ENCODE data around the gene CD84.

CD84 gene

DNA sequence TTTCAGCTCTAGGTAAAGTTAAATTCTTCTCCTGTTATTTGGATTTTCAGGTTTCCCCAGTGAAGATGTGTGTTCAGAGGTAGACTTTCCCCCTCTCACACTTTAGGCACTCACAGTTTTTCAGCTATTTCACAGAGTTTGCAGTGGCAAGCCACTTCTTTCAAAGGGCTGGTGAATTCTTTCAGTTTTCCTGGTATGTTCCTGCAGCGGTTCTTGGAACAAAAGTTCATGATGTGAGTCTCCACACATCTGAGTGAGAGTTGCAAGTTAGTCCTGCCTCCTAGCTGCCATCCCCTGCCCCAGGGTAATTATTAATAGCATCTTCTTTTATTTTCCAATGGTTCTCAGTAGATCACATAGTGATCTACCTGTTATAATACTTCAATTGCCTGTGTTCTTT is 27.3 kb upstream of the CD84 start:
- TF ChIP-seq, protein P1, sequence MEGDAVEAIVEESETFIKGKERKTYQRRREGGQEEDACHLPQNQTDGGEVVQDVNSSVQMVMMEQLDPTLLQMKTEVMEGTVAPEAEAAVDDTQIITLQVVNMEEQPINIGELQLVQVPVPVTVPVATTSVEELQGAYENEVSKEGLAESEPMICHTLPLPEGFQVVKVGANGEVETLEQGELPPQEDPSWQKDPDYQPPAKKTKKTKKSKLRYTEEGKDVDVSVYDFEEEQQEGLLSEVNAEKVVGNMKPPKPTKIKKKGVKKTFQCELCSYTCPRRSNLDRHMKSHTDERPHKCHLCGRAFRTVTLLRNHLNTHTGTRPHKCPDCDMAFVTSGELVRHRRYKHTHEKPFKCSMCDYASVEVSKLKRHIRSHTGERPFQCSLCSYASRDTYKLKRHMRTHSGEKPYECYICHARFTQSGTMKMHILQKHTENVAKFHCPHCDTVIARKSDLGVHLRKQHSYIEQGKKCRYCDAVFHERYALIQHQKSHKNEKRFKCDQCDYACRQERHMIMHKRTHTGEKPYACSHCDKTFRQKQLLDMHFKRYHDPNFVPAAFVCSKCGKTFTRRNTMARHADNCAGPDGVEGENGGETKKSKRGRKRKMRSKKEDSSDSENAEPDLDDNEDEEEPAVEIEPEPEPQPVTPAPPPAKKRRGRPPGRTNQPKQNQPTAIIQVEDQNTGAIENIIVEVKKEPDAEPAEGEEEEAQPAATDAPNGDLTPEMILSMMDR (IDR thresholded peaks at IDR 0.05; ENCODE audit: borderline replicate concordance, control extremely low read depth, extremely low read depth, insufficient read depth, missing control alignments), result no peak
- DNase-seq (ENCODE audit: low spot score), result no peak
- in situ Hi-C loops (cut with MboI; ENCODE audit: low sequenced_read_pairs, unreplicated experiment), result loop anchor here (5.0 kb wide), 2 partner anchors 59 to 179 kb away; no protein-coding TSS in a partner anchor

DNA sequence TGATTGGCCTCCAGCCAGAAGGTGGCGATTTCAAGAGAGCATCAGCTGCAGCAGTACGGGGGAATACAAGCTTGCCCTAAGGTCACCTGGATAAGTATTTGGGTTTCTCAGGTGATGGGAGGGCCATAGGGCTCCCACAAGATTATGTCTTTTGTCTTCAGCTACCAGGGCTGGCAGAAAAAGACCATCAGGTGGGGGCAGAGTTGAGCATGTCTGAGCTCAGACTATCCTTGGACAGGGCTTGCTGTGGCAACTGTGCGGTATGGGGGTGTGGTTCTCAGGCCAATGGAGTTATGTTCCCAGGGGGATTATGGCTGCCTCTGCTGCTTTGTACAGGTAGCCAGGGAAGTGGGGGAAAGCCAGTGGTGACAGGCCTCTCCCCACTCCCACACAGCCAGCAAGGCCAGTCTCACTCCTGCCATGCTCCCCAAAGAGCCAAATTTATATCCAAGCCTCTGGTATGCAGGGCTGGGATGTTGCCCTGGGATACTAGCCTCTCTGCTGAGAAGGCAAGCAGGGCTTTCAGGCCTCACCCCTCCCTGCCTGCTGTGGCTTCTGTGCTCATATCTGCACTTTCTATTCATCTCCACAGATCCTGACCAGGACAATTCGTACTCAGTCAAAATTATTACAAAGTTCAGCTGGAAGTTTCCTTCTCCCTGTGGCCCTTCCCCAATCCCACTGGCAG is 26.6 kb upstream of the CD84 start:
- TF ChIP-seq, protein P1 (IDR thresholded peaks at IDR 0.05; ENCODE audit: borderline replicate concordance, control extremely low read depth, extremely low read depth, insufficient read depth, missing control alignments), result no peak
- no peak for DNase-seq (ENCODE audit: low spot score)
- in situ Hi-C loops (cut with MboI; ENCODE audit: low sequenced_read_pairs, unreplicated experiment), result loop anchor here (5.0 kb wide), 2 partner anchors 59 to 179 kb away; no protein-coding TSS in a partner anchor

DNA sequence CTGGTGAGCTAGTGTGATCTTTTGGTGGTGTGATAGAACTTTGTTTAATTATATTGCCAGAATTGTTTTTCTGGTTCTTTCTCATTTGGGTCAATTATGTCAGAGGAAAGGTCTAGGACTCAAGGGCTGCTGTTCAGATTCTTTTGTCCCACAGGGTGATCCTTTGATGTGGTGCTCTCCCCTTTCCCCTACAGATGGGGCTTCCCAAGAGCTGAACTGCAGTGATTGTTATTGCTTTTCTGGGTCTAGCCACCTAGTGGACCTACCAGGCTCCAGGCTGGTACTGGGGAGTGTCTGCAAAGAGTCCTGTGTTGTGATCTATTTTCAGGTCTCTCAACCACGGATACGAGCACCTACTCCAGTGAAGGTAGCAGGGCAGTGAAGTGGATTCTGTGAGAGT is 25.9 kb upstream of the CD84 start:
- in situ Hi-C loops (cut with MboI; ENCODE audit: low sequenced_read_pairs, unreplicated experiment), result loop anchor here (5.0 kb wide), 2 partner anchors 58 to 178 kb away; no protein-coding TSS in a partner anchor
- no peak for DNase-seq (ENCODE audit: low spot score)
- TF ChIP-seq, protein P1 (IDR thresholded peaks at IDR 0.05; ENCODE audit: borderline replicate concordance, control extremely low read depth, extremely low read depth, insufficient read depth, missing control alignments), result no peak

DNA sequence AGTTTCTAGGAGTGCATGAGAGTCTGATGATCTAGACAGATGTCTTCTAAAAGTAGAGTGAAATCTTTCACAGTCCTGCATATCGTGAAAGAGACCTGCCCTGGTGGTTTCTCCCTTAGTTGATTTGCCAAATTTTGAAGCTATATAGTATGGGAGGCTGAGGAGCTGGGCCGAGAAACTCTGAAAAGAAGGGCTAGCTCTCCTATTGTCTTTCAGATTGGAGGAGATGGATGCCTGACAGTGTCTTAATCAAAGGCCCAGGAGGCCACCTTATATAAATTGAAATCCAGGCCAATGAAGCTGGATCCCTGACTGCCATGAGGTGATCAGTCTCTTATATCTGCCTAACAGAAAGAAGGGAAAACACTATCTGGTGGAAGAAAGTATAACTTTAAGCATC is 18.4 kb upstream of the CD84 start:
- TF ChIP-seq, protein P1 (IDR thresholded peaks at IDR 0.05; ENCODE audit: borderline replicate concordance, control extremely low read depth, extremely low read depth, insufficient read depth, missing control alignments), result no peak
- DNase-seq (ENCODE audit: low spot score), result no peak
- in situ Hi-C loops (cut with MboI; ENCODE audit: low sequenced_read_pairs, unreplicated experiment), result no loop called here

DNA sequence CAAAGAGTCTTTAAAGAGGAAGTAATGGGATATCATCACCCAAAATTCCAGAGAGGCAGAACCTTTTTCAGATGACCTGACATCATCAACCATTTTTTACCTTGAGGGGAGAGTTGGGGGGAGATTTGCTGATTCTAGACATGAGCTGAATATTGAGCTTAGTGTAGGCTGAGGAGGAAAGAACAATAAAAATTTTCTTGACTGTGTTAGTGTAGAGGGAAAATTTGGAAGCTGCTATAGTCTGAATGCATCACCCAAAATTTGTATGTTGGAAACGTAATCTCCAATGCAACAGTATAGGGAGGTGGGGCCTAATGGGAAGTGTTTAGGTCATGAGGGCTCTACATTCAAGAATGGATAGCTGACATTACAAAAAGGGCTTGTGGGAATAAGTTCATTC is 17.8 kb upstream of the CD84 start:
- in situ Hi-C loops (cut with MboI; ENCODE audit: low sequenced_read_pairs, unreplicated experiment), result no loop called here
- DNase-seq (ENCODE audit: low spot score), result no peak
- TF ChIP-seq, protein P1 (IDR thresholded peaks at IDR 0.05; ENCODE audit: borderline replicate concordance, control extremely low read depth, extremely low read depth, insufficient read depth, missing control alignments), result no peak

DNA sequence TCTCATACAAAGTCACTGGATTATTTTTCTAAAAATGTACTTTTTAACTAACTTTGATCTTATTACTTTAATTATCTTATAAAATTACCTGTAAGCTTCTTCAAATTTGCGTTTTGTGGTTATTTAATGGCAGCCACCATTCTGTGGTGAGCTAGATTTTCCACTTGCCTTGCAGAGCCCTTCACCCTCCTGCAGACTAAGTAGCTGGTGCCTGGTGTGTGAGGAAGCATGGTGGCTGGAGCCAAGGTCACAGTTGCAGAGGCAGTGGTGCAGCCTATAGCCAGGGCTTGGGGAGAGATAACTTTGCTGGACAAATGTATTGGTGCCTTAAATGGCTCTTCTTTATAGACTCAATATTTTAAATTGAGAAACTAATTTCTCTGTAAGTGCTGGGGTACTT is 11.2 kb upstream of the CD84 start:
- in situ Hi-C loops (cut with MboI; ENCODE audit: low sequenced_read_pairs, unreplicated experiment), result no loop called here
- no peak for DNase-seq (ENCODE audit: low spot score)
- TF ChIP-seq, protein P1 (IDR thresholded peaks at IDR 0.05; ENCODE audit: borderline replicate concordance, control extremely low read depth, extremely low read depth, insufficient read depth, missing control alignments), result no peak
